ENCODE data around the gene DDX25.

The DDX25 gene

GRCh38 chr11:125929445-125930075 lies 25.3 kb downstream of the DDX25 start:
- Histone ChIP-seq H3K4me1 (ENCODE audit: control insufficient read depth, insufficient read depth, low read length) (no peaks in the 10 kb centered on the region), H3K27me3 (ENCODE audit: control insufficient read depth, insufficient read depth, low read length) (peaks cover 59% of the 10 kb centered on the region), H3K9me3 (replicated peaks; ENCODE audit: low read length) (no peaks in the 10 kb centered on the region), H3K36me3 (ENCODE audit: insufficient read depth, low read length) (no peaks in the 10 kb centered on the region), H3K4me2 (ENCODE audit: low read length) (no peak overlapping the region), H3K4me3 (ENCODE audit: low read length) (no peak overlapping the region), H3K9ac (ENCODE audit: low read depth, low read length) (no peak overlapping the region)

DNA sequence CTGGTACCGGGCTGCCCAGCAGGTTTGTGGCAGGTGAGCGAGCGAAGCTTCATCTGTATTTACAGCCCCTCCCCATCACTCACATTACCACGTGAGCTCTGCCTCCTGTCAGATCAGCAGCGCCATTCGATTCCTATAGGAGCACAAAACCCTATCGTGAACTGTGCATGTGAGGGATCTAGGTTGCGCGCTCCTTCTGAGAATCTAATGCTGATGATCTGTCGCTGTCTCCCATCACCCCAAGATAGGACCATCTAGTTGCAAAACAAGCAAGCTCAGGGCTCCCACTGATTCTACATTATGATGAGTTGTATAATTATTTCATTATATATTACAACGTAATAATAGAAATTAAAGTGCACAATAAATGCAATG lies 25.8 kb downstream of the DDX25 start:
- Histone ChIP-seq H3K9ac (ENCODE audit: low read depth, low read length) (no peak overlapping the region), H3K36me3 (ENCODE audit: insufficient read depth, low read length) (no peaks in the 10 kb centered on the region), H3K4me3 (ENCODE audit: low read length) (no peak overlapping the region), H3K4me2 (ENCODE audit: low read length) (no peak overlapping the region), H3K27me3 (ENCODE audit: control insufficient read depth, insufficient read depth, low read length) (peaks cover 55% of the 10 kb centered on the region), H3K4me1 (ENCODE audit: control insufficient read depth, insufficient read depth, low read length) (no peaks in the 10 kb centered on the region), H3K9me3 (replicated peaks; ENCODE audit: low read length) (no peaks in the 10 kb centered on the region)

GRCh38 chr11:125931116-125931515 lies 26.8 kb downstream of the DDX25 start:
- no peak overlapping the region for H3K4me2 ChIP-seq (ENCODE audit: low read length)
- no peak overlapping the region for H3K4me3 ChIP-seq (ENCODE audit: low read length)
- no peaks in the 10 kb centered on the region for H3K36me3 ChIP-seq (ENCODE audit: insufficient read depth, low read length)
- no peaks in the 10 kb centered on the region for H3K4me1 ChIP-seq (ENCODE audit: control insufficient read depth, insufficient read depth, low read length)
- no peak overlapping the region for H3K9ac ChIP-seq (ENCODE audit: low read depth, low read length)
- no peaks in the 10 kb centered on the region for H3K9me3 ChIP-seq (replicated peaks; ENCODE audit: low read length)
- H3K27me3 ChIP-seq (ENCODE audit: control insufficient read depth, insufficient read depth, low read length): peaks cover 44% of the 10 kb centered on the region

GRCh38 chr11:125931668-125932067 lies 27.4 kb downstream of the DDX25 start:
- H3K9me3 ChIP-seq (replicated peaks; ENCODE audit: low read length): no peaks in the 10 kb centered on the region
- H3K4me1 ChIP-seq (ENCODE audit: control insufficient read depth, insufficient read depth, low read length): no peaks in the 10 kb centered on the region
- no peak overlapping the region for H3K9ac ChIP-seq (ENCODE audit: low read depth, low read length)
- H3K4me2 ChIP-seq (ENCODE audit: low read length): no peak overlapping the region
- no peaks in the 10 kb centered on the region for H3K36me3 ChIP-seq (ENCODE audit: insufficient read depth, low read length)
- no peak overlapping the region for H3K4me3 ChIP-seq (ENCODE audit: low read length)
- H3K27me3 ChIP-seq (ENCODE audit: control insufficient read depth, insufficient read depth, low read length): peaks cover 41% of the 10 kb centered on the region

- H3K27me3 ChIP-seq (ENCODE audit: control insufficient read depth, insufficient read depth, low read length): peaks cover 38% of the 10 kb centered on the region
- H3K4me3 ChIP-seq (ENCODE audit: low read length): no peak overlapping the region
- H3K4me2 ChIP-seq (ENCODE audit: low read length): no peak overlapping the region
- no peaks in the 10 kb centered on the region for H3K36me3 ChIP-seq (ENCODE audit: insufficient read depth, low read length)
- no peaks in the 10 kb centered on the region for H3K9me3 ChIP-seq (replicated peaks; ENCODE audit: low read length)
- no peaks in the 10 kb centered on the region for H3K4me1 ChIP-seq (ENCODE audit: control insufficient read depth, insufficient read depth, low read length)
- H3K9ac ChIP-seq (ENCODE audit: low read depth, low read length): no peak overlapping the region
Measured at GRCh38 chr11:125932301-125932700, 28.0 kb downstream of the DDX25 start.

- Histone ChIP-seq H3K4me1 (ENCODE audit: control insufficient read depth, insufficient read depth, low read length) (no peaks in the 10 kb centered on the region), H3K9ac (ENCODE audit: low read depth, low read length) (no peak overlapping the region), H3K4me3 (ENCODE audit: low read length) (no peak overlapping the region), H3K36me3 (ENCODE audit: insufficient read depth, low read length) (no peaks in the 10 kb centered on the region), H3K9me3 (replicated peaks; ENCODE audit: low read length) (no peaks in the 10 kb centered on the region), H3K27me3 (ENCODE audit: control insufficient read depth, insufficient read depth, low read length) (peaks cover 30% of the 10 kb centered on the region), H3K4me2 (ENCODE audit: low read length) (no peak overlapping the region)
Measured at GRCh38 chr11:125933030-125933813, 28.9 kb downstream of the DDX25 start.

- no peak overlapping the region for H3K4me2 ChIP-seq (ENCODE audit: low read length)
- no peak overlapping the region for H3K4me3 ChIP-seq (ENCODE audit: low read length)
- H3K36me3 ChIP-seq (ENCODE audit: insufficient read depth, low read length): no peaks in the 10 kb centered on the region
- H3K9me3 ChIP-seq (replicated peaks; ENCODE audit: low read length): no peaks in the 10 kb centered on the region
- peaks cover 19% of the 10 kb centered on the region for H3K27me3 ChIP-seq (ENCODE audit: control insufficient read depth, insufficient read depth, low read length)
- H3K4me1 ChIP-seq (ENCODE audit: control insufficient read depth, insufficient read depth, low read length): no peaks in the 10 kb centered on the region
- no peak overlapping the region for H3K9ac ChIP-seq (ENCODE audit: low read depth, low read length)
Measured at GRCh38 chr11:125934473-125934872, 30.2 kb downstream of the DDX25 start.

- Histone ChIP-seq H3K9me3 (replicated peaks; ENCODE audit: low read length) (no peaks in the 10 kb centered on the region), H3K4me1 (ENCODE audit: control insufficient read depth, insufficient read depth, low read length) (no peaks in the 10 kb centered on the region), H3K9ac (ENCODE audit: low read depth, low read length) (no peak overlapping the region), H3K4me2 (ENCODE audit: low read length) (no peak overlapping the region), H3K27me3 (ENCODE audit: control insufficient read depth, insufficient read depth, low read length) (peaks cover 13% of the 10 kb centered on the region), H3K4me3 (ENCODE audit: low read length) (no peak overlapping the region), H3K36me3 (ENCODE audit: insufficient read depth, low read length) (no peaks in the 10 kb centered on the region)
Measured at GRCh38 chr11:125935056-125935455, 30.7 kb downstream of the DDX25 start.

GRCh38 chr11:125935618-125936199 lies 31.4 kb downstream of the DDX25 start:
- H3K36me3 ChIP-seq (ENCODE audit: insufficient read depth, low read length): no peaks in the 10 kb centered on the region

GRCh38 chr11:125938418-125938817 lies 34.1 kb downstream of the DDX25 start:
- H3K4me2 ChIP-seq (ENCODE audit: low read length): no peak overlapping the region

More at GRCh38 chr11:125935618-125936199, 31.4 kb downstream of the DDX25 start:
- no peak overlapping the region for H3K9ac ChIP-seq (ENCODE audit: low read depth, low read length)
- no peak overlapping the region for H3K4me2 ChIP-seq (ENCODE audit: low read length)
- no peak overlapping the region for H3K4me3 ChIP-seq (ENCODE audit: low read length)
- peaks cover 11% of the 10 kb centered on the region for H3K27me3 ChIP-seq (ENCODE audit: control insufficient read depth, insufficient read depth, low read length)
- H3K4me1 ChIP-seq (ENCODE audit: control insufficient read depth, insufficient read depth, low read length): no peaks in the 10 kb centered on the region
- no peaks in the 10 kb centered on the region for H3K9me3 ChIP-seq (replicated peaks; ENCODE audit: low read length)

DNA sequence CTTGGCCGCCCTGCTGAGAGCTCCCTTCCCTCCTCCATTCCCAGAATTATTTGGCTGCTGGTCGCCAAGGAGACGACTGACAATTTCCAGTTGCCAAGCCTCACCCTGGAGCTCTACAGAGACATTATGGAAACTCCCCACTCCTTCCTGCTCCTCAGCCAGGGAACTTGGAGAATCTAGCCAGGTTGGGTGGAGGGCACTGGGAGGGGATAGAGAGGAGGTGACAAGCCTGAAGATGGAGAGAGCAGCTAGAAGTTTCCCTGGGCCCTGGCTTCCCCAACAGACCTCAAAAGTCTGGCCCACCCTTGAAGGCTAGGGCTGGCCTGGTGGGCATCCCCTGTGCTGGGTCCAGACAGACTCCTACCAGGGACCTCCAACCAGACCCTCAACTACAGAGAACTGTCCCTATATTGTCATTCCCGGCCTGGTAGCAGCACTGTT lies 34.8 kb downstream of the DDX25 start:
- Histone ChIP-seq H3K27me3 (ENCODE audit: control insufficient read depth, insufficient read depth, low read length) (no peaks in the 10 kb centered on the region), H3K36me3 (ENCODE audit: insufficient read depth, low read length) (no peaks in the 10 kb centered on the region), H3K9ac (ENCODE audit: low read depth, low read length) (no peak overlapping the region), H3K4me3 (ENCODE audit: low read length) (no peak overlapping the region), H3K4me1 (ENCODE audit: control insufficient read depth, insufficient read depth, low read length) (peaks cover 3% of the 10 kb centered on the region), H3K4me2 (ENCODE audit: low read length) (no peak overlapping the region), H3K9me3 (replicated peaks; ENCODE audit: low read length) (no peaks in the 10 kb centered on the region)

More at GRCh38 chr11:125938418-125938817, 34.1 kb downstream of the DDX25 start:
- no peak overlapping the region for H3K9ac ChIP-seq (ENCODE audit: low read depth, low read length)
- peaks cover 3% of the 10 kb centered on the region for H3K4me1 ChIP-seq (ENCODE audit: control insufficient read depth, insufficient read depth, low read length)
- H3K27me3 ChIP-seq (ENCODE audit: control insufficient read depth, insufficient read depth, low read length): no peaks in the 10 kb centered on the region
- no peaks in the 10 kb centered on the region for H3K36me3 ChIP-seq (ENCODE audit: insufficient read depth, low read length)
- no peak overlapping the region for H3K4me3 ChIP-seq (ENCODE audit: low read length)
- no peaks in the 10 kb centered on the region for H3K9me3 ChIP-seq (replicated peaks; ENCODE audit: low read length)
